NCI-H526 treated with DMSO at 0.1 percent for 48 hours (cell line): Measurements from ENCODE around the gene LDB2.
A peak's percentile ranks its signal among the peaks of the same experiment; 100 is the strongest.
"Not testable (repeated sequence)": the region's sequence is repeated elsewhere in the genome, so short reads cannot be mapped to it uniquely, and the experiment has no call there.

Source experiments
- DNase-seq: peaks from one replicate; lab custom pipeline; 2025; lab: John Stamatoyannopoulos, UW

Gene LDB2

GRCh38 chr4:16897991-16898827, at the start of gene LDB2:
TSS of gene LDB2 (minus strand) at chr4:16898645.
- no peak for DNase-seq

GRCh38 chr4:16942491-16942890, 44.0 kb upstream of the LDB2 start:
- no peak for DNase-seq

DNA sequence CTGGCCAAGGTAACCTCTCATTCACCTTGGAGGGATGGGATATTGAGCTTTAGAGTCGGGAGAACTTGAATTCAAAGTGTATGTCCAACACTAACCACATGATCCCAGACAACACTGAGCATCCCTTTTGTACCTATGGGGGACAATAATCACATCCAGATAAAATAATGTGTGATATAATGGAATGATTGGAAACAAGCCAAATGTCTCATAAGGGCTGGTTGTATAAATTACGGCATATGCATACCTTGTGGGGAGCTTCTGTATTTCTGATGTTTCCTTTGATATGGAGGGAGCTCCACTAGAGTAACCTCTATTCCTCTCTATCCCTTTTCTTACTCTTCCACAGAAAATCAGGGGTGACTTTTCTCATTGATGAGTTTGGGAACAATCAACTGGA, 40.7 kb upstream of the LDB2 start:
- DNase-seq = no peak

- DNase-seq = no peak
Measured at GRCh38 chr4:16938512-16939040, 40.1 kb upstream of the LDB2 start.

DNA sequence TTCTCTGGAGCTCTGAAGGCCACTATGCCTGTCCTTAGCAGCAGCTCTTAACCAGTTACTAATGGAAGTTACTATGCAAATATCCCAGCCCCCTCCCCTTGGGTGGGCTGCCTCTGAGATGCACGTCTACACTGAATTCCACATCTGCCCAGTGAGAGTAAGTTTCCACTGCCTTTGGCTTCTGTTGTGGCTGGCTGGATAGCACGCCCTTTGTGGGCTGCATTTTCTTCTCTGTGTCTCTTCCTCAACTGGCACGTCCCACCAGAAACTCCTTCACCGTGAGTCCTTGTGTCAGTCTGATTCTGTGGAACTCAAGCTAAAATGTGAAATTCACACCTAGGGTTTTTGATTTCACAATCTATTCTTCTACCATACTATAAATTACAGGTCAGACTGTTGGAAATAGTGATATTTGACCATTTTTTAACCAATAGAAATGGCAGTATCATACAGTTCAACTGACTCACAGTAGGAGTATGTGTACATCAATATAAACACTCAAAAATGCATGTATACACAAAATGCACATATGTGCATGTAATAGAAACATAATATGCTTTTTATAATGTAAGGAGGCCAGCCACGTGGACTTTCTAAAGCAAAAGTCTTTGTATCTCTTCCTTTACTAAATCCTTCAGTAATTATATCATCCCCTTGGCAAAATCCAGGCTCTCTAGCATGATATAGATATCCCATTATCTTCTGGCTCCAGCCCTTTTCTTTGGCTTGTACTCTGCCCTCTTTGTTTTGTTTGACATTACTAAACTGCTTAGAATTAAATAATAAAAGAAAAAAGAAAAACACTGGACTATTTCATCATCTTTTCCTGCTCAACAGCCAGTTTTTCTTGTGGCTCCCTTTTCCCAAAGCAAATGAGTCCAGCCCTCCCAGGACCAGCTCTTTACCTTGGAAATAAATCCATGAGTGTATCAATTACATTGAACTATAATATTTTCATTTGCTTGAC, 33.2 kb upstream of the LDB2 start:
- no peak for DNase-seq

GRCh38 chr4:16926214-16926613, 27.8 kb upstream of the LDB2 start:
- DNase-seq = no peak

DNA sequence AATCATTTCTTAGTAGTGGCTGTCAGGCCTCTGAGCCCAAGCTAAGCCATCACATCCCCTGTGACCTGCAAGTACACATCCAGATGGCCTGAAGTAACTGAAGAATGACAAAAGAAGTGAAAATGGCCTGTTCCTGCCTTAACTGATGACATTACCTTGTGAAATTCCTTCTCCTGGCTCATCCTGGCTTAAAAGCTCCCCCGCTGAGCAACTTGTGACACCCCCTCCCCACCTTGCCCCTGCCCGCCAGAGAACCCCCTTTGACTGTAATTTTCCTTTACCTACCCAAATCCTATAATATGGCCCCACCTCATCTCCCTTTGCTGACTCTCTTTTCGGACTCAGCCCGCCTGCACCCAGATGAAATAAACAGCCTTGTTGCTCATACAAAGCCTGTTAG, 20.3 kb upstream of the LDB2 start:
- DNase-seq = not testable (repeated sequence)

GRCh38 chr4:16916719-16917337, 18.4 kb upstream of the LDB2 start:
- DNase-seq = peak; percentile 44

- DNase-seq = no peak
Measured at GRCh38 chr4:16916031-16916430, 17.6 kb upstream of the LDB2 start.

- peak; percentile 3 for DNase-seq
Measured at GRCh38 chr4:16914208-16914607, 15.8 kb upstream of the LDB2 start.

GRCh38 chr4:16912896-16913295, 14.5 kb upstream of the LDB2 start:
- no peak for DNase-seq

DNA sequence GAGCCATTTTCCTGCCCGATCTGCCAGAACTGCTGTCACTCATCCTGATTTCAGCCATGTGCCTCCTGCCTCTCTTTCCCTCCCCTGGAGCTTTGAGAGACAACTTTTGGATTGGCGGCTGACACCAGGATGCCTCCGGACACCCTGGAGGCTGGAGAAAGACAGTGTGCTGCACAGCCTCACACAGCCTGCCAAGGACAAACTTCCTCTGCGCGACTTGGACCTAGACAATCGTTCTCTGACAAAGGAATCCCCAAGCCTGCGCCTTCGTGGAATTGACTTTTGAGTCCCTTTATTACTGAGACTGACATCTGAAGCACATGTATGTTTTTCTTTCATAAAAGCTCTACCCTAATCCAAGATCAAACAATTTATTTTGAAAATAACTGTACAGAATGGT, 10.8 kb upstream of the LDB2 start:
- no peak for DNase-seq

GRCh38 chr4:16908377-16909021, 10.1 kb upstream of the LDB2 start:
- no peak for DNase-seq

DNA sequence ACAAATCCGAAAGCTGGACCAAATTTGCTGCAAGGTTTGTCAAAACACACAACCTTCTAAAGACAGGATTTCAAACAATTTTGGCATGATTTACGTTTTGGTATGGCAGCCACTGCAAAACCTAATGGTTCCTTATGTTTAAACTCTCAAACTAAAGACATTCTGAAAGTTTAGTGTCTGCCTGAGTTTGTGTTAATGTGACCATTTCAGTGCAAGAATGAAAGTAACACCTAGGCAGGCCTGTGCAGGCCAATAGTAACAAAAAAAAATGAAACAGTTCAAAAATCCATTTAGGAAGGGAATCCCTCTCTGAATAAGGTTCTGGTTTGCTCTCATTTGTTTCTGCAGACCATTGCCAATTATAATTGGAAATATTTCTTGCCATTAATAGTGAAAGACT, 1.9 kb upstream of the LDB2 start:
- no peak for DNase-seq

GRCh38 chr4:16896881-16897750, 1.3 kb downstream of the LDB2 start:
- peak; percentile 6 for DNase-seq

- no peak for DNase-seq
Measured at GRCh38 chr4:16894406-16894805, 4.0 kb downstream of the LDB2 start.

GRCh38 chr4:16893141-16893651, 5.2 kb downstream of the LDB2 start:
- no peak for DNase-seq

- no peak for DNase-seq
Measured at GRCh38 chr4:16890651-16891050, 7.8 kb downstream of the LDB2 start.

GRCh38 chr4:16889945-16890344, 8.5 kb downstream of the LDB2 start:
- DNase-seq = no peak

DNA sequence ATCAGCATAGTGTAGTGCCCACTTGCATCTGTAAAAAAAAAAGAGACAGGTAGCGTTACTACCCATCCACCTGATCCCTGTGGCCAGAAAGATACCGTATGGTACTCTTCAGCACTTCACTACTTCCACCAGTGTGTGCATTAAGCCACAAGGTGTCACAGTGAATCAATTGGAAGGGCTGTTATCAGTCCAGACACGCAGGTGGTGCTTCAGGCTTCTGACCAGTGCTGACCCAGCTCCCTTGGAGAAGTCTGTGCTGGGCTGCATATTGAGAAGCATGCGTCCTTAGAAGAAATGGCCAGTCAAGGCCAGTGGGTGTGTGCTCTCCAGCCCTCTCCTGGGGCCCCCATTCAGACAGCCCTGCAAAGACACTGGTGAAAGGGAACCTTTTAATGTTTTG, 10.6 kb downstream of the LDB2 start:
- no peak for DNase-seq
